ENCODE data around the gene KIF5A.
A peak's percentile ranks its signal among the peaks of the same experiment; 100 is the strongest.
"Not testable (repeated sequence)": the region's sequence is repeated elsewhere in the genome, so short reads cannot be mapped to it uniquely, and the experiment has no call there.

Gene KIF5A

DNA sequence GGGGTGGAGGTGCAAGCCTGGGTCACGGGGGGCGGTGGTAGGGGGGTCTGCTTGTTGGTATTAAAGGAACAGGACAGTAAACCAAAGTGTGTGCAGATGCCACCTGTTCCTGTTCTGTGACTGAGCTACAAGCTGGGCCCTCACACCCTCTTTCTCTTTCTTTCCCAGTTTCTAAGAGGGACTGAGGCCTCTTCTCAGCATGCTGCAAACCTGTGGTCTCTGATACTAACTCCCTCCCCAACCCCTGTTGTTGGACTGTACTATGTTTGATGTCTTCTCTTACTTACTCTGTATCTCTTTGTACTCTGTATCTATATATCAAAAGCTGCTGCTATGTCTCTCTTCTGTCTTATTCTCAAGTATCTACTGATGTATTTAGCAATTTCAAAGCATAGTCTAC lies 34.2 kb downstream of the KIF5A start:
- no peak for DNase-seq (ENCODE audit: low read depth)

DNA sequence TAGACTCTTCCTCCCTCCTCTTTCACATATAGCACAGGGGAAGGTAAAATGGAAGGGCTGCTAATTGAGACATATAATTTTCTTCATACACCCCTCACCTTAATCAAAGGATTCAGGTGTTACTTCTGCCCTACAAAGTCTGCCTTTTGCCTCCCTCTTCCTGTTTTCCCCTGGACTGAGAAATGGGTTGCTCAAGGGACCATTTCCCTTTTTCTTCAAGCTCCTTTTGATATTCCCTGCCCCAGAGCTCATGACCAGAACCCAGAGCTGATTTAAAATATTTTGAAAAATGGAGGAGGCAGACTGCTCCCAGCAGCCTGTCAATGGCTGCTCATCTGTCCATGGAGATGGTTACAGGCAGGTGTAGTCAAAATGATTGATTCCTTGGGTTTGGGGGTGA lies 34.8 kb downstream of the KIF5A start:
- no peak for DNase-seq (ENCODE audit: low read depth)

DNA sequence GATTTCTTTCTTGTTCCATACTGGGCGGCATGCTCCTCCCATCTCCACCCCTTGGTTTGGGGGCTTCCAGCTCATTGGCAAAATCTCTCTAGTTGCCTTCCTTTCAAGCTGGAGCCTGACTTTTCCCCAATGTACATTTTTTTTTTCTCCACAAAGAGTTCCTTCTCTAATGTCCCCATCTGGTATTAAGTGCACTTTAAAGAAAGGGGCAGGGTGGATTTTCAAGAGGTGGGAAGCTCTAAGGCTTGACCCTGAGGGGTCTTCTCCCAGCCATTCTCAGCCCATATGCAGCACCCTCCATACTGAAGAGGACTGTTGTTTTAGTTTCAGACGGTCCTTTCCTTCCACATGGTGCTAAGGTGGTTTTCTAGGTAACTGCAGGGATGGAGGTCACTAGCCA lies 35.3 kb downstream of the KIF5A start:
- no peak for DNase-seq (ENCODE audit: low read depth)

DNA sequence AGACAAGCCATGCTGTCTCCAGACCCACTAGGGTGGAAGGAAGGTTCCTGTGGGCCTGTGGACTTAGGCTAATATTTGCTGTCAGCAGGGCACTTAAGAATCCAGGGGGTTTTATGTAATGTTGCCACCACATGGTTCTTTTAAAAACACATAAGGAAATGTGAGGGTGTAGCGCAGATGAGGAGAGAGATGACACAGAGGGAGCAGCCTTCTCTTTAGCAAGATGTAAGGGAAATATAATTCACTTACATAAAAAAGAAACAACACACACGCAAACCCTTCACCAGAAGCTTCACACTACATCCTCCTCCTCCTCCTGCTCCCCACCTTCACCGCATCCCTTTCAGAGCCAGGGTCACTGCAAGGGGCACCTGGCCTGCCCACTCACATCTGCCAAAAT lies 36.3 kb downstream of the KIF5A start:
- no peak for DNase-seq (ENCODE audit: low read depth)

DNA sequence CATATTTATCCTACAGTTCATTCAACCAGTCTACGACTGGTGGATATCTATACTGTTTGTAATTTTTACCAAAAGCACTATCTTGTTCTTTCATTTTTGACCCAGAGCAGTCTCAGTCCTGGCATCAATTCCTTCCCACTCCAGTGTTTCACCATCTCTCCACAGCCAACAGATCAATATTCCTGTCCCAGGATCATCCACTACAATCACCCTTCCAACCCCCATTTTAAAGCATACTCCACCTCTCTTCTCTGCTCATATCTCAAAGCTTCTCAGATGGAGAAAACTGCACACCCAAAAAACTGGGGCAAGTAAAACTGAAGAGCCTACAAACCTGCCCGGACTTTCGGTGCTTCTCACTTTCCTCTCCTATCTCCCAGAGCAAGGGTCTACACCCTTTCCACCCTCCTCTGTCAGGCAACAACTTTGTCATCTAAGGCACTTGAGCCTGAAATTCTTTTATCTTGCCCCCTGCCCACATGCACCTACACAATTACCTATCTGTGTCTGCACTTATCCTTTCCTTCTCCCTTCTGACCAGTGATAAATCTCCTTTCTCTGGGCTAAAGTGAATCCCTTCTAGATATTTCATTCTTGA lies 37.1 kb downstream of the KIF5A start:
- DNase-seq (ENCODE audit: low read depth) = no peak

DNA sequence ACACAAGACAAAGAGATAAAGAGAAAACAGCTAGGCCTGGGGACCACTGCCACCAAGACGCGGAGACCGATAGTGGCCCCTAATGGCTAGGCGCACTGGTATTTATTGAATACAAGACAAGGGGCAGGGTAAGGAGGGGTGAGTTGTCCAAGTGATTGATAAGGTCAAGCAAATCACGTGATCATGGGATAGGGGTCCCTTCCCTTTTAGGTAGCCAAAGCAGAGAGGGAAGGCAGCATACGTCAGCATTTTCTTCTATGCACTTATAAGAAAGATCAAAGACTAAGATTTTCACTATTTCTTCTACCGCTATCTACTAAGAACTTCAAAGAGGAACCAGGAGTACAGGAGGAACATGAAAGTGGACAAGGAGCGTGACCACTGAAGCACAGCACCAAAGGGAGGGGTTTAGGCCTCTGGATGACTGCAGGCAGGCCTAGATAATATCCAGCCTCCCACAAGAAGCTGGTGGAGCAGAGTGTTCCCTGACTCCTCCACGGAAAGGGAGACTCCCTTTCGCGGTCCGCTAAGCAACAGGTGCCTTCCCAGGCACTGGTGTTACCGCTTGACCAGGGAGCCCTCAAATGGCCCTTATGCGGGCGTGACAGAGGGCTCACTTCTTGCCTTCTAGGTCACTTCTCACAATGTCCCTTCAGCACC lies 39.2 kb downstream of the KIF5A start:
- DNase-seq (ENCODE audit: low read depth) = not testable (repeated sequence)

DNA sequence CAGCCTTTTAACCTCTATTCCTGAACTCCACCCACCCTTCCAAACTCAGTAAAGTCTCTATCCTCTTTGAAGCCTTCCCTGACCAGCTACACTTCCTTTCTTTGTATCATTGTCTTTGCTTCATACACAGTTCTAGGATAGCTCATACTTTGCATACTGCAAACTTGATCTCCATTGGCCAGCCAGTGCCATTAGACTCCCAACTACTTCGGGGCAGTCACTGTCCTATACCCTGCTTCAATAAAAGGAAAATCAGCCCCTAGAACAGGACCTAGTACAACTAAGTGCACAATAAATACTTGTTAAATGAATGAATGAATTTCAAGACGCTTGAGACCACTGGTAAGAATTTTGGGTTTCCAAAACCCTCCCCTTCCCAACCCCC lies 40.6 kb downstream of the KIF5A start:
- no peak for DNase-seq (ENCODE audit: low read depth)

DNA sequence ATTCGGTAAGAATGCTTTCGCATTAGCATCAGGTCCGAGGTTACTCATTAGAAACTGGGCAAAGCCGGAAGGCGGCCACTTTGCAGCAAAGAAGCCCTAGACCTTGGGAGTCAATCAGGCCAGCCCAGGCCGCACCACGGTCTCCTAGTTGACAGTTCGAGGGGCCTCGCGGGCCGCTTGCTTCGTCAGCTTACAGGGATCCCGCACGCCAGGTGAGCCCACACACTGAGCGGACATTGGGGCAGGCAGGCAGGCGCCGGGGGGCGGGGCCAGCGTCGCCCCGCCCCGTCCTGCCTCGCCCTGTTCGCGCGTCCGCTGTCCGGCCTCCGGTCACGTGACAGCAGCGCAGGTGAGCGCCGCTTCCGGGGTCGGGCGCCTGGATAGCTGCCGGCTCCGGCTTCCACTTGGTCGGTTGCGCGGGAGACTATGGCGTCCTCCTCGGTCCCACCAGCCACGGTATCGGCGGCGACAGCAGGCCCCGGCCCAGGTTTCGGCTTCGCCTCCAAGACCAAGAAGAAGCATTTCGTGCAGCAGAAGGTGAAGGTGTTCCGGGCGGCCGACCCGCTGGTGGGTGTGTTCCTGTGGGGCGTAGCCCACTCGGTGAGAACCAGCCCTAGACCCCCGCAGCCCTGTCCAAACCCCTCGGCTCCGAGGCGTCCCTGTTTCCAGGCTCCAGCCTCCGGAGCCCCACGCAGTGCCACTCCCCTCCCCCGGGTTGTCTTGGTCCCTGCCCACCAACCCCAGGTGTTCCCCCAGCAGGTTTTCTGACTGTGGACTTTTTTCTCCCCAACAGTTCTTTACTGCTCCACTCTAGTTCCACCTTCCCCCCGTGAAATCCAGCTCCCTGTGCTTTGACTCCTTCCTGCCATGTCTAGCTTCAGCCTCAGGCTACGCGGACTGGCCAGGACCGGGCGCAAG lies 41.3 kb downstream of the KIF5A start, which contains the start of gene PIP4K2C:
Gene PIP4K2C (plus strand): TSS at position 329 of the 918 bp plus-strand sequence. CDS start 98 bp downstream, at position 427.
- DNase-seq (ENCODE audit: low read depth) = peak; percentile 65

DNA sequence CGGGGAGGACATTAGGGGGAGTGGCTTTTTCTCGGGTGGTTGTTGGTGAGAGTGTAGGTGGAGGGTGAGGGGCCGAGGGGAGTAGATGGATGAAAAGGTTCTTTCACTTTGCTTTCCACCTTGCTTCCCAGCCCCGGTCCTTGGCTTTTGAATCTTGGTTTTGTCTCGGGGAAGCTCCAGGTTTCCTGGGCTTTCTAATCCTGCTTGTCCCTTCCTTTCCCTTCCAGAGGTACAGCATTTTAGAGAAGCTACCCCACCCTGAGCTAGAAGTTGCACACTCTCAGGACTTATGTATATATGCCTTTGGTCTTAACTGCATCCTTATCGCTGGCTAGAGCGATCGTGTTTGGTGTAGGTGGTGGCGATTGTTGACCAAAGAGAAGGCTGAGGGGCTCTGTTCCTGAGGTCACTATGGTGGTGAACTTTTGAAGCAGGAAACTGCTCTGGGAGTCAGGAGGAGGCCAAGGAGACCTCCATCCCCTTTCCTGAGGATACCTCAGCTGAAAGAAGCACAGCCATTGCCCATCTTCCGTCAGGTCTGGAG lies 42.0 kb downstream of the KIF5A start:
- no peak for DNase-seq (ENCODE audit: low read depth)

DNA sequence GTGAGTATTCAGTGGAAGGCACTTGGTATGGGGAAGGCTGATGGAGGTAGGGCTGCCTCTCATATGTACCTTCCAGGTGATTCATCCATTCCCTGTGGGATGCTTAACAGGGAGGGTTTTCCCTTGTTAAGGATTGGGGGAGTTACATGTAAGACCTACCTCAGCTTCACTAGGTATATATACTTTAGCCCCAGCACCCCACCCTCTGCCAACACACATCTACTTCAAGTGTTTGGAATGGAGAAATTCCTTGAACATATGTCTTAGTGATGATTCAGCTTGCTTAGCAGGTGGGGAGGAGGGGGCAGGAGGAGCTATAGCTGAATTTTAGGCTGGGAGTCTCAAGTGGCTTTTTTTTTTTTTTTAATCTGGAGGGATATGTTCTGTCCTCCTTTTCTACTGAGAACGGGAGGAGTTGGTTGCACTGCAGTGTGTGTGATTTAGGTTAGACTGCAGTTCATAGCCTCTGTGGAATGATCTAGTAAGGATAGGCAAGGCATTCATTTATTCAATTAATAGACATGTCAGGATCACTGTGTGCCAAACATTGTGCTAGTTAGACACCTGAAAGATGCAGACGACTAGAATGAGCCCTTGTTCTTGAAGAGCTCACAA lies 42.8 kb downstream of the KIF5A start:
- no peak for DNase-seq (ENCODE audit: low read depth)

DNA sequence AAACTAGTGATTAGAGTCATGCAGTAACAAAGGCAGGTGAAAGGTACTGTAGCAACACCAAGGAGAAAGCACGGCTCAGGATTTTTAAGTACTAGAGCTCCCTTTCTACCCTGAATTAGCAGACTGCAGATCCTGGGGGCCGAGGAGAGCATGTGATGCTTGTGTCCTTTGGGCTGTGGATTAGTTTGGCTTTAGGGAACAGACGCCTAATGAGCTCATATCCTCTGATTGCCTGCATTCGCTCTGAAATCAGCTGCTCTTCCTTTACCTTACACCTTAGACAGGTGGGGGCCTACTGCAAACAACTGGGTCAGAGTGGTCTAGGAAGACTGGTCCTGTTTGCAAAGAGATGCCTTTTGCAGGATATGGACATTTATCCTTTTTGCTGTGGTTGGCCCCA lies 43.3 kb downstream of the KIF5A start:
- no peak for DNase-seq (ENCODE audit: low read depth)

DNA sequence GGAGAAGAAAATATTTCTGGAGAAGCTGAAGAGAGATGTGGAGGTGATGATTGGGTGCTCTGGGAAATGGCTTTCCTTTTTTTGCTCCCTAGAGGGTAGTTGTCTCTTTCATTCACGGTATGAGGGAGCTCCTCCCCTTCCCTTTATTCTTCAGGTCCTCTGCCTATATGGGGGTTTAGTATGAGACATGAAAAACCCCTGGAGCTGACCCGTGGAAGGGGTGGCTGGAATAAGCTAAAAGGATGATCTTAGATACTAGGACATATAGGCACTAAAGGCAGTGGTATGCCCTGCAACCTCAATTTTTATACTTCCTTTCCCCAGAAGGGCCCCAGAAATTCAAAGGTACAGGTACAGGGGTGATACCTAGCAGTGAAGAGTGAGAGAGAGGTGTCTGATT lies 50.6 kb downstream of the KIF5A start:
- DNase-seq (ENCODE audit: low read depth) = no peak

DNA sequence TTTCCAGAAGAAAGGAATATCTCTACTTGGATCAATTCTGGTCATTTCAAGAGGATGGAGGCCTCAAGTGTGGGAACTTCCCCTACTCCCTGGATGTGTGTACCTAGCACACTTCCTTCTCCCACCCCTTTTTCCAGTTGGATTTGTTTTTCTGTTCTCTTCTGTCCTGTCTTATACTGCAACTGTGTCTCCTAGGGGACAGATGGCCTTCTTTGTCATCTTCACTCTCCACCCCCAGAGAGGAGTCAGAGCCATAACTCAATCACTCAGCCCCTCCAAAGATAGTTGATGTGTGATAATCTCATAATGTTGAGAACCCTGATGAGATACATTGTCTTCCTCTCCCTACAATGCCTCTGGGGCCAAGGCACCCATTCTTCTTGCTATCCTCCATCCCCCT lies 52.7 kb downstream of the KIF5A start:
- DNase-seq (ENCODE audit: low read depth) = no peak

DNA sequence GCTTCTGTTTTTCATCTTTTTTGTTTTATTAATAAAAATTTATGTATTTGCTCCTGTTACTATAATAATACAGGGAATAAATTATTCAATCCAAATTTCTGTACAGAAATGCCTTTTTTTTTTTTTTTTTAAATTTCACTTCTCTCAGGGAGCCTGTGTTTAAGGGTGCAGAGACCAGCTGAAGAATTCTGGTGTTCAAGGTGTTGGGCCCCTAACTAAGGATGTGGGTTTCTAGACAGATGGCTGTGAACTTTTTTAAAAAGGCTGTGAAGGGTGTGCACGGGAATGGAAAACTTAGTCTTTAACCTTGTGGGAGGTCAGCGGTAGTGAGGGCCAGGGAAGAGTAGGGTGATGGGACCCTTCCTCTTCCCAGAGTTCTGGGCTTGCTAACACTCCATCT lies 53.5 kb downstream of the KIF5A start:
- no peak for DNase-seq (ENCODE audit: low read depth)

DNA sequence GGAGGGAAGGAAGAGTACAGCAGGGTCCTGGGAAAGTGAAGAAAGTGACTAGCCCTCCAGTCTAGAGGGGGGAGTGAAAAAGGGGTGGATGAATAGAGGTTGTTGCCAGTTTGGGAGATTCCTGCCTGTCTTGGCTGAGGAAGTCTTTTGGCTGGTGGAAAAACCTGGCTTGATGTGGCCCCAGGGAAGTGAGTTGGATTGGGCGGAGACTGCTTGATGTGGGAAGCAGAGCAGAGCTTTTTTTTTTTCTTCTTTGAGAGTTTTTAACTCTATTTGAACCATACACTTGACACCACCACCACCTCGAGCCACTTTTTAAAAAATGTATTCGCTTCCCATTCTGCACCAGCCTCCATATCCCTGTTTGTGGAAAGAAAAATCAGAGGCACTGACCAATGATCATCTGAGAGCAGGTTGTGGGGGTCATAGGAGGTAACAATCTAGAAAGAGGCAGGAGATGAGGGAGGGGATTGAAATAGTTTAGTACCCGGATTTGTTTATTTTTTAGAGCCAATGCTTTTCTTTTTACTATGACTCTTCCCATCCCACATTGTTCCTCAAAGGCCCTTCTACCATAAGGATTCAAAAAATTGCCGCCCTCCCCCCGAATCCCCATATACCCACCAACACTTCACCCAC lies 54.1 kb downstream of the KIF5A start:
- DNase-seq (ENCODE audit: low read depth) = no peak

DNA sequence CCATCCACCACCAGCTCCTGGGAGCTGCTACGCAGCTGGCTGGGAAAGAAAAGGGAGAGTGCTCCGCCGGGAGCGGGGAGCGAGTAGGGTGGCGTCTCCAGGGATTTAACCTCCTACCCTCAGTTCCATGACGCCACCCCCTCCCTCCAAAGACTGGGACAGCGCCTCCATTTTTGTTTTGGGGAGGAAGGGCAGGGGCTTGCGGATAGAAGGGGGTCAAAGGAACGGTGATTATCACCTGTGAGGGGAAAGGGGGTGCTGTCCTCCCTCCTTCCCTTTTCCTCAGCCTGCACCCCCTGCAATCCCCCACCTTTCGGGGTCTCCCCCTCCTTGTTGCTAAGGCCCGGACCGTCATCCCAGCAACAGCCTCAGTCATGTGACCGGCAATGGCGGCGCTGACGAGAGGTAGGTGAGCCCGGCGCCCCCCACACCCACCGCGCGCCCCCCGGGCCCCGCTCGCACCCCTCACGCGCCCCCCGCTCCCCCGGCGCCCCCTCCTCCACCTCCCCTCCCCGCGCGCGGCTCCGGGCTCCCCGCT lies 54.7 kb downstream of the KIF5A start, which contains the start of gene DTX3:
Gene DTX3 (plus strand): TSS at position 371 of the 538 bp plus-strand sequence. CDS start 1,694 bp downstream, outside the sequence.
- DNase-seq (ENCODE audit: low read depth) = no peak

DNA sequence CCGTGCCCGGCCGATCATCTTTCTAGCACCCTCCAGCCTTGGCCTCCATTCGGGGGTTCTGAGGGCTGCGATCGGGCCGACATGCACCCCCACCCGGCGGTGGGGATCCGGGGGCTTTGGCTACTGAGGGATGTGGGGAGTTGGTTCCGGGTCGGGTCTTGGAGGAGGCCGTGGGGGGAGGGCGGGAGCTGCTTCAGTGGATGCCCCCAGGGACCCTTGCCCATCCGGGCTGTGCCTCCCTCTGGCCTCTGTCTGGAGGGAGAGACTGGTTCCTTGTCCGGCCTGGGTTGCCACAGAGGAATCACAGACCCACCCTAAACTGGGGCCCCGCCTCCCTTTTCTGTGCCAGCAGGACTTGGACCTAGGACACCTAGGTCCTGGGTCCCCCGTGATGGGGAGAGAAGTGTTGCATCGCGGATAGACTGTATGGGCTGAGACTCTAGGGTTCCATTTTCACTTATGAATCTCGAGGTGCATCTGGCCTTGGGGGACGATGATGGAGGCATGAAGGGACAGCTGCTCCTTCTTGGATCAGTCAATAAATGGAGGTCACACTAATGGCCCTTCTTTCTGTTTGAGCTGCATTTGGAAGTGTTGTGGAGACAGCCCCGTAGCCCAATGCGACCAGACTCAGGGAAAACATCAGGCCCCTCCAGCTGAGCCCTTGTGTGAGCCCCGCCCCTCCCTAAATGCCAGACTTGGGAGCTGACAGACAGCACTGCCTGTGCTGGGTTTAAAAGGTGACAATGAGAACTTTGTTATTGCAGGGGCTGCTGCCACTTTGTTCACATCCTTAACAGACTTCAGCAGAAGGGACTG lies 55.4 kb downstream of the KIF5A start:
- no peak for DNase-seq (ENCODE audit: low read depth)

DNA sequence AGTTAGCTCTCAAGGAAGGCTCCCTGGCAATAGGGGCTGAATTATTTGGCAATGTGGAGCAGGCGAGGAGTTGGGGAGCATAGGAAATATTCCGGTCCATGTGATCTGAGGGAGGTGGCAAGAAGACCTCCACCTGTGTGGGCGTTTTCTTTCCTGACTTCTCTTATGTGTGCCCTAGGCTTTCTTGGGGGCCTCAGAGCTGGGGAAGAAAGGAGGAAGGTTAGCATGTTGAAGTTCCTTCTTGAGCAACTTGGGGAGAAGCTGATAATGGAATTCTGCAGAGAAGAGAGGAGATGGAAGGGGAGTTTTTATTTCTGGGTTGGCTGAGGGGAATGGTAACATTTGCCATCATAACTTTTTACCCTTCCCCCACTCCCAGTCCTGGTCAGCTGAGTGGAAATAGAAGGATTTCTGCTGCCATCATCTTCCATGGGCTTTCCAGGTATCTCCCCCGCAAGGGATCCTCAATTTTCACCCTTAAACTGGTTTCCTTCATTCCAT lies 56.0 kb downstream of the KIF5A start:
- DNase-seq (ENCODE audit: low read depth) = no peak

DNA sequence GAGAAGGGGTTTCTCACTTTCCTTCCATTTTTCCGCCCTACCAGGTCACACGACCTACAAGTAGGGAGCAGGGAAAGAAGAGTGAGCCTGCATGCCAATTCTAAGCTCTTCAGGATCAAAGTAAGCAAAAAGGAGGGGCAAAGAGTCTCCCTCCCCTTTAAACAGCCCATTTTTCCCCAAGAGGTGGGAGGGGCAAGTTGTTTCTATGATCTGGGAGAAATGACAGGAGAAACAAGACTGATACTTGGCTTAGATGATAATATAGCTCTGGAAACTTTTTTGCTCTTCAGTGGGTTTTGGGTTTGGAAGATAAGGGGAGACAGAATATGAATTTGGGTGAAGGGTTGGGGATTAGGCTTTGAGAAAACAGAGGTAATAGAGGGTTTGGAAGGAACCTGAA lies 56.6 kb downstream of the KIF5A start:
- DNase-seq (ENCODE audit: low read depth) = no peak

DNA sequence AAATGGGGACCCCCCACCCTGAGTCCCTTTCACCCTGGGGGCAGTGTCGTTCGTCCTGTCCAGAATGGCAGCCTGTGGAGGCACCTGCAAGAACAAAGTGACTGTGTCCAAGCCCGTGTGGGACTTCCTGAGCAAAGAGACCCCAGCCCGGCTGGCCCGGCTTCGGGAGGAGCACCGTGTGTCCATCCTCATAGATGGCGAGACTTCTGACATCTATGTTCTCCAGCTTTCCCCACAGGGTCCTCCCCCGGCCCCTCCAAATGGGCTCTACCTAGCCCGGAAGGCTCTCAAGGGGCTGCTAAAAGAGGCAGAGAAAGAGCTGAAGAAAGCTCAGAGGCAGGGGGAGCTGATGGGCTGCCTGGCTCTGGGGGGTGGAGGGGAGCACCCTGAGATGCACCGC lies 57.0 kb downstream of the KIF5A start:
- no peak for DNase-seq (ENCODE audit: low read depth)
